Panc1 (cell line): ENCODE results near the gene LRRC74A.

ENCODE experiments used
- POLR2AphosphoS5 ChIP-seq: IDR thresholded peaks from 2 replicates; pipeline ENCODE4 v1.6.1; 2012; ENCODE audit warnings: mild to moderate bottlenecking, low read depth, low read length, moderate library complexity
- SIN3A ChIP-seq: IDR thresholded peaks from 2 replicates; pipeline ENCODE4 v1.6.1; 2012; ENCODE audit warnings: low read depth, mild to moderate bottlenecking, low read length, moderate library complexity, borderline replicate concordance; ENCODE audit not compliant: insufficient read depth
- TCF7L2 ChIP-seq: IDR thresholded peaks from 2 replicates; pipeline ENCODE4 v1.6.1; 2011; ENCODE audit warnings: mild to moderate bottlenecking, low read depth, low read length, inconsistent platforms
- TF ChIP-seq, protein P1 (sequence below): fragments of 450-650 bp; IDR thresholded peaks from 2 replicates; pipeline ENCODE4 v1.5.1; 2017; ENCODE audit warnings: mild to moderate bottlenecking

DNA sequence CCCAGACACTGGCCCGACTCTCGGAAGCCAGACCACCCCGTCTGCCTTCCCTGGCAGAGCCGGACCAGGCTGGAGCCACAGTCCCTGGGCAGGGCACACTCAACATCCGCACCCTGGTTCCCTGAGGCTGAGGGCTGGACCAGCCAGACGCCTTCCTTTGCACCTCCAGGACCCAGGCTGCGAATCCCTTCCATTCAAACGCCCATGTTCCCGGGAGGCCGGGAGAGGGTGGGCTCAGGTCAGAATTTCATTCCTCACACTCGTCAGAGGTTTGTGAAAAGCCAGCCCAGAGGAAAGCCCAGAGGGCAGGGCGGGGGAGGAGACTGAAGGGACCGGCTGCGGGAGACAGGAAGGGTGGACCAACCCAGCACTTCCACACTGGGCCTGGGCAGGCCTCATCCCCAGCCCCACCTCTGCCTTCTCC is 58.7 kb downstream of the LRRC74A start:
- TF ChIP-seq, protein P1, sequence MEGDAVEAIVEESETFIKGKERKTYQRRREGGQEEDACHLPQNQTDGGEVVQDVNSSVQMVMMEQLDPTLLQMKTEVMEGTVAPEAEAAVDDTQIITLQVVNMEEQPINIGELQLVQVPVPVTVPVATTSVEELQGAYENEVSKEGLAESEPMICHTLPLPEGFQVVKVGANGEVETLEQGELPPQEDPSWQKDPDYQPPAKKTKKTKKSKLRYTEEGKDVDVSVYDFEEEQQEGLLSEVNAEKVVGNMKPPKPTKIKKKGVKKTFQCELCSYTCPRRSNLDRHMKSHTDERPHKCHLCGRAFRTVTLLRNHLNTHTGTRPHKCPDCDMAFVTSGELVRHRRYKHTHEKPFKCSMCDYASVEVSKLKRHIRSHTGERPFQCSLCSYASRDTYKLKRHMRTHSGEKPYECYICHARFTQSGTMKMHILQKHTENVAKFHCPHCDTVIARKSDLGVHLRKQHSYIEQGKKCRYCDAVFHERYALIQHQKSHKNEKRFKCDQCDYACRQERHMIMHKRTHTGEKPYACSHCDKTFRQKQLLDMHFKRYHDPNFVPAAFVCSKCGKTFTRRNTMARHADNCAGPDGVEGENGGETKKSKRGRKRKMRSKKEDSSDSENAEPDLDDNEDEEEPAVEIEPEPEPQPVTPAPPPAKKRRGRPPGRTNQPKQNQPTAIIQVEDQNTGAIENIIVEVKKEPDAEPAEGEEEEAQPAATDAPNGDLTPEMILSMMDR: no peak
- TF ChIP-seq POLR2AphosphoS5: no peak
- TF ChIP-seq TCF7L2: no peak
- no peak for TF ChIP-seq SIN3A
